Endothelial cell of umbilical vein (primary cell): ENCODE results near the gene SORCS3.

Source experiments
- EZH2 ChIP-seq: IDR thresholded peaks from 2 replicates; pipeline ENCODE4 v1.6.1; 2012; ENCODE audit warnings: borderline replicate concordance, low read depth, mild to moderate bottlenecking, moderate library complexity, low read length, inconsistent platforms; ENCODE audit not compliant: severe bottlenecking
- FOS ChIP-seq: IDR thresholded peaks from 2 replicates; pipeline ENCODE4 v1.6.1; 2011; ENCODE audit warnings: mild to moderate bottlenecking, low read length, moderate library complexity, borderline replicate concordance; ENCODE audit not compliant: insufficient read depth
- TF ChIP-seq, protein P1 (sequence below), 2 donors: IDR thresholded peaks; 1 replicate in 1 of 2; 2 replicates in 1 of 2; pipeline ENCODE4 v1.5.1; 2011; ENCODE audit warnings: low read length in 2 of 2, mild to moderate bottlenecking in 2 of 2, moderate library complexity in 2 of 2, control low read depth in 1 of 2, inconsistent platforms in 1 of 2, low read depth in 1 of 2; ENCODE audit not compliant: insufficient read depth in 1 of 2; ENCODE audit errors: extremely low read depth in 1 of 2

GRCh38 chr10:105154736-105155135, 513.6 kb downstream of the SORCS3 start:
- no peak for TF ChIP-seq EZH2
- no peak for TF ChIP-seq FOS
- TF ChIP-seq, protein P1, sequence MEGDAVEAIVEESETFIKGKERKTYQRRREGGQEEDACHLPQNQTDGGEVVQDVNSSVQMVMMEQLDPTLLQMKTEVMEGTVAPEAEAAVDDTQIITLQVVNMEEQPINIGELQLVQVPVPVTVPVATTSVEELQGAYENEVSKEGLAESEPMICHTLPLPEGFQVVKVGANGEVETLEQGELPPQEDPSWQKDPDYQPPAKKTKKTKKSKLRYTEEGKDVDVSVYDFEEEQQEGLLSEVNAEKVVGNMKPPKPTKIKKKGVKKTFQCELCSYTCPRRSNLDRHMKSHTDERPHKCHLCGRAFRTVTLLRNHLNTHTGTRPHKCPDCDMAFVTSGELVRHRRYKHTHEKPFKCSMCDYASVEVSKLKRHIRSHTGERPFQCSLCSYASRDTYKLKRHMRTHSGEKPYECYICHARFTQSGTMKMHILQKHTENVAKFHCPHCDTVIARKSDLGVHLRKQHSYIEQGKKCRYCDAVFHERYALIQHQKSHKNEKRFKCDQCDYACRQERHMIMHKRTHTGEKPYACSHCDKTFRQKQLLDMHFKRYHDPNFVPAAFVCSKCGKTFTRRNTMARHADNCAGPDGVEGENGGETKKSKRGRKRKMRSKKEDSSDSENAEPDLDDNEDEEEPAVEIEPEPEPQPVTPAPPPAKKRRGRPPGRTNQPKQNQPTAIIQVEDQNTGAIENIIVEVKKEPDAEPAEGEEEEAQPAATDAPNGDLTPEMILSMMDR (IDR thresholded peaks at IDR 0.05; ENCODE audit: extremely low read depth in 1 of 2, insufficient read depth in 1 of 2, low read depth in 1 of 2, low read length in 2 of 2), result no peak
